Glutamatergic neuron (in vitro differentiated cells): ENCODE measurements around the gene MFSD8. TPM values are rescaled to one million over a fixed set of nuclear protein-coding genes. Genes with fewer than 3 reads are reported as not detected.
"Not testable (repeated sequence)": the region's sequence is repeated elsewhere in the genome, so short reads cannot be mapped to it uniquely, and the experiment has no call there.

ENCODE experiments used
- DNase-seq: peaks from one replicate; pipeline ENCODE4 v3.0.0; 2022
- H3K27ac Mint-ChIP-seq: one replicate; pipeline ENCODE4 v1.8.0; 2020; ENCODE audit warnings: mild to moderate bottlenecking, mixed read lengths, inconsistent platforms; ENCODE audit not compliant: unreplicated experiment
- H3K27me3 Mint-ChIP-seq: one replicate; pipeline ENCODE4 v1.8.0; 2020; ENCODE audit warnings: mild to moderate bottlenecking, moderate library complexity, mixed read lengths, inconsistent platforms; ENCODE audit not compliant: unreplicated experiment
- H3K36me3 Mint-ChIP-seq: one replicate; pipeline ENCODE4 v1.8.0; 2020; ENCODE audit warnings: mild to moderate bottlenecking, mixed read lengths, inconsistent platforms; ENCODE audit not compliant: unreplicated experiment
- H3K4me1 Mint-ChIP-seq: one replicate; pipeline ENCODE4 v1.8.0; 2020; ENCODE audit warnings: mild to moderate bottlenecking, low read depth, mixed read lengths, inconsistent platforms; ENCODE audit not compliant: unreplicated experiment
- H3K4me3 Mint-ChIP-seq: one replicate; pipeline ENCODE4 v1.8.0; 2020; ENCODE audit warnings: mild to moderate bottlenecking, mixed read lengths, inconsistent platforms; ENCODE audit not compliant: unreplicated experiment
- H3K9me3 Mint-ChIP-seq: one replicate; pipeline ENCODE4 v1.8.0; 2020; ENCODE audit warnings: mild to moderate bottlenecking, moderate library complexity, mixed read lengths, inconsistent platforms; ENCODE audit not compliant: unreplicated experiment
- CTCF ChIP-seq: fragments of 200-600 bp; sonication (generic); IDR thresholded peaks from one replicate; pipeline ENCODE4 v1.5.0; 2021; ENCODE audit not compliant: partially characterized antibody, unreplicated experiment
- long read RNA-seq: library from polyadenylated mRNA; unstranded; transcript quantifications from one replicate; pipeline ENCODE4 v2.0.0, GENCODE V29; 2020; ENCODE audit not compliant: unreplicated experiment
- total RNA-seq: library from RNA; stranded (reverse); fragmentation: NEBNext Ultra II Directional; extraction: Animal tissue kit (Norgen Biotek cat#: 25700); gene quantifications from one replicate; pipeline ENCODE4 v1.2.1, GENCODE V29; 2021; ENCODE audit not compliant: unreplicated experiment

Gene MFSD8
- 22.6 TPM for total RNA-seq
- long read RNA-seq, full-length matches to known transcripts: 5 of 8 reads
- long read RNA-seq, partial matches to known transcripts: 1 of 8 reads
- long read RNA-seq, other reads (novel, unspliced or antisense): 2 of 8 reads

GRCh38 chr4:127965062-127965802 lies at the start of gene MFSD8, which contains the start of gene ABHD18:
Gene MFSD8 (minus strand): TSS chr4:127965173. CDS start chr4:127965133, 40 bp downstream.
Gene ABHD18 (plus strand): TSS chr4:127965406. CDS start chr4:127982956, 17,550 bp downstream.
- Mint-ChIP-seq H3K36me3 (no peaks in the 10 kb centered on the region), H3K27ac (peak within 1 kb of the TSS; percentile 90), H3K4me1 (no peaks in the 10 kb centered on the region), H3K27me3 (no peaks in the 10 kb centered on the region), H3K9me3 (peaks cover 5% of the 10 kb centered on the region), H3K4me3 (peak within 1 kb of the TSS; percentile 90)
- peak; percentile 24 for TF ChIP-seq CTCF
- peak; percentile 99 for DNase-seq

GRCh38 chr4:128009428-128009827 lies 44.5 kb upstream of the MFSD8 start:
- Mint-ChIP-seq H3K27me3 (peaks cover 2% of the 10 kb centered on the region), H3K27ac (no peak overlapping the region), H3K9me3 (peaks cover 5% of the 10 kb centered on the region), H3K36me3 (no peaks in the 10 kb centered on the region), H3K4me1 (no peaks in the 10 kb centered on the region), H3K4me3 (no peak overlapping the region)
- no peak for DNase-seq
- TF ChIP-seq CTCF: no peak

GRCh38 chr4:128006592-128006991 lies 41.6 kb upstream of the MFSD8 start:
- Mint-ChIP-seq H3K4me3 (no peak overlapping the region), H3K9me3 (no peaks in the 10 kb centered on the region), H3K27ac (no peak overlapping the region), H3K27me3 (no peaks in the 10 kb centered on the region), H3K36me3 (no peaks in the 10 kb centered on the region), H3K4me1 (no peaks in the 10 kb centered on the region)
- DNase-seq: no peak
- TF ChIP-seq CTCF: no peak

- H3K4me1 Mint-ChIP-seq: no peaks in the 10 kb centered on the region
- H3K27ac Mint-ChIP-seq: no peak overlapping the region
- TF ChIP-seq CTCF: no peak
- H3K27me3 Mint-ChIP-seq: peaks cover 2% of the 10 kb centered on the region
- no peak for DNase-seq
- H3K36me3 Mint-ChIP-seq: peaks cover 26% of the 10 kb centered on the region
- no peaks in the 10 kb centered on the region for H3K9me3 Mint-ChIP-seq
- no peak overlapping the region for H3K4me3 Mint-ChIP-seq
Measured at GRCh38 chr4:127997534-127998388, 32.8 kb upstream of the MFSD8 start.

GRCh38 chr4:127996521-127996920 lies 31.5 kb upstream of the MFSD8 start:
- not testable (repeated sequence) for H3K27ac Mint-ChIP-seq, H3K9me3 Mint-ChIP-seq, H3K4me1 Mint-ChIP-seq, H3K27me3 Mint-ChIP-seq, DNase-seq, H3K4me3 Mint-ChIP-seq
- H3K36me3 Mint-ChIP-seq: peaks cover 26% of the 10 kb centered on the region
